ENCODE measurements around the gene SPINT4. TPM values are rescaled to one million over a fixed set of nuclear protein-coding genes. Genes with fewer than 3 reads are reported as not detected.

The SPINT4 gene
- total RNA-seq, 1 experiment from 2014 or later, result not detected

DNA sequence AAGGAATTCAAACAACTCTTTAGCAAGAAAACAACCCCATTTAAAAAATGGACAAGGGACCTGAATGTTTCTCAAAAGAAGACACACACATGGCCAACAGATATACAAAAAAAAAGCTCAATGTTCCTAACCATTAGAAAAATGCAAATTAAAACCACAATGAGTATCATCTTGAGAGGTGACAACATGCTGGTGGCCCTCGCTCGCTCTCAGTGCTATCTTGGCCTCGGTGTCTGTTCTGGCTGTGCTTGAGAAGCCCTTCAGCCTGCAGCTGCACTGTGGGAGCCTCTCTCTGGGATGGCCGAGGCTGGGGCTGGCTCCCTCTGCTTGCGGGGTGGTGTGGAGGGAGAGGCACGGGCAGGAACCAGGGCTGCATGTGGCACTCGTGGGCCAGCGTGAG lies 13.4 kb downstream of the SPINT4 start:
- Mint-ChIP-seq H3K9me3 (ENCODE audit: unreplicated experiment) (peaks cover 32% of the 10 kb centered on the region), H3K36me3 (ENCODE audit: insufficient read depth, unreplicated experiment) (no peaks in the 10 kb centered on the region), H3K4me3 (ENCODE audit: unreplicated experiment) (no peak overlapping the region), H3K4me1 (ENCODE audit: low read depth, unreplicated experiment) (no peaks in the 10 kb centered on the region), H3K27ac (ENCODE audit: unreplicated experiment) (no peak overlapping the region), H3K27me3 (ENCODE audit: insufficient read depth, unreplicated experiment) (peaks cover 2% of the 10 kb centered on the region)
- BruUV-seq (replicated peaks), result no TSS peak
- intact Hi-C loops (cut with micrococcal nuclease; ENCODE audit: unreplicated experiment), result no loop called here
- CTCF ChIA-PET, result no interaction called here
- Histone ChIP-seq H3K4me3 (ENCODE audit: low read depth, low read length) (no peak overlapping the region), H3K36me3 (ENCODE audit: control insufficient read depth, insufficient read depth, low read length) (no peaks in the 10 kb centered on the region), H3K4me1 (no peaks in the 10 kb centered on the region), H3K27me3 (replicated peaks; ENCODE audit: control insufficient read depth, insufficient read depth, low read length) (no peaks in the 10 kb centered on the region), H3K9me3 (peaks cover 39% of the 10 kb centered on the region)
- TF ChIP-seq, protein P1, sequence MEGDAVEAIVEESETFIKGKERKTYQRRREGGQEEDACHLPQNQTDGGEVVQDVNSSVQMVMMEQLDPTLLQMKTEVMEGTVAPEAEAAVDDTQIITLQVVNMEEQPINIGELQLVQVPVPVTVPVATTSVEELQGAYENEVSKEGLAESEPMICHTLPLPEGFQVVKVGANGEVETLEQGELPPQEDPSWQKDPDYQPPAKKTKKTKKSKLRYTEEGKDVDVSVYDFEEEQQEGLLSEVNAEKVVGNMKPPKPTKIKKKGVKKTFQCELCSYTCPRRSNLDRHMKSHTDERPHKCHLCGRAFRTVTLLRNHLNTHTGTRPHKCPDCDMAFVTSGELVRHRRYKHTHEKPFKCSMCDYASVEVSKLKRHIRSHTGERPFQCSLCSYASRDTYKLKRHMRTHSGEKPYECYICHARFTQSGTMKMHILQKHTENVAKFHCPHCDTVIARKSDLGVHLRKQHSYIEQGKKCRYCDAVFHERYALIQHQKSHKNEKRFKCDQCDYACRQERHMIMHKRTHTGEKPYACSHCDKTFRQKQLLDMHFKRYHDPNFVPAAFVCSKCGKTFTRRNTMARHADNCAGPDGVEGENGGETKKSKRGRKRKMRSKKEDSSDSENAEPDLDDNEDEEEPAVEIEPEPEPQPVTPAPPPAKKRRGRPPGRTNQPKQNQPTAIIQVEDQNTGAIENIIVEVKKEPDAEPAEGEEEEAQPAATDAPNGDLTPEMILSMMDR (IDR thresholded peaks at IDR 0.05; ENCODE audit: insufficient read depth in 1 of 2, low read depth in 1 of 2, low read length in 1 of 2, severe bottlenecking in 1 of 2, unreplicated experiment in 1 of 2), result no peak
- no peak for DNase-seq
- POLR2A ChIA-PET, result interaction anchor here (0.6 kb wide), 1 partner anchor 208 kb away, joined by 3 read pairs; no protein-coding TSS in a partner anchor

DNA sequence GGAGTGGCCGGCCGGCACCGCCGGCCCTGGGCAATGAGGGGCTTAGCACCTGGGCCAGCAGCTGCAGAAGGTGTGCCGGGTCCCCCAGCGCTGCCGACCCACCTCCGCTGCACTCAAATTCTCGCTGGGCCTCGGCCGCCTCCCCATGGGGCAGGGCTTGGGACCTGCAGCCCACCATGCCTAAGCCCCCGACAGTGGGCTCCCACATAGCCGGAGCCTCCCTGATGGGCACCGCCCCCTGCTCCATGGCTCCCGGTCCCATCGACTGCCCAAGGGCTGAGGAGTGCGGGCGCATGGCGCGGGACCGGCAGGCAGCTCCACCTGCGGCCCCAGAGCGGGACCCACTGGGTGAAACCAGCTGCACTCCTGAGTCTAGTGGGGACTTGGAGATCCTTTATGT lies 13.8 kb downstream of the SPINT4 start:
- Histone ChIP-seq H3K4me3 (ENCODE audit: low read depth, low read length) (no peak overlapping the region), H3K9me3 (peaks cover 39% of the 10 kb centered on the region), H3K27me3 (replicated peaks; ENCODE audit: control insufficient read depth, insufficient read depth, low read length) (no peaks in the 10 kb centered on the region), H3K4me1 (no peaks in the 10 kb centered on the region), H3K36me3 (ENCODE audit: control insufficient read depth, insufficient read depth, low read length) (no peaks in the 10 kb centered on the region)
- intact Hi-C loops (cut with micrococcal nuclease; ENCODE audit: unreplicated experiment), result no loop called here
- TF ChIP-seq, protein P1 (IDR thresholded peaks at IDR 0.05; ENCODE audit: insufficient read depth in 1 of 2, low read depth in 1 of 2, low read length in 1 of 2, severe bottlenecking in 1 of 2, unreplicated experiment in 1 of 2), result no peak
- Mint-ChIP-seq H3K9me3 (ENCODE audit: unreplicated experiment) (peaks cover 28% of the 10 kb centered on the region), H3K27ac (ENCODE audit: unreplicated experiment) (no peak overlapping the region), H3K4me3 (ENCODE audit: unreplicated experiment) (no peak overlapping the region), H3K36me3 (ENCODE audit: insufficient read depth, unreplicated experiment) (no peaks in the 10 kb centered on the region), H3K4me1 (ENCODE audit: low read depth, unreplicated experiment) (no peaks in the 10 kb centered on the region), H3K27me3 (ENCODE audit: insufficient read depth, unreplicated experiment) (peaks cover 3% of the 10 kb centered on the region)
- BruUV-seq (replicated peaks), result no TSS peak
- ChIA-PET CTCF (no interaction called here), POLR2A (interaction anchor here (0.6 kb wide), 1 partner anchor 209 kb away, joined by 3 read pairs; no protein-coding TSS in a partner anchor)
- DNase-seq, result no peak

DNA sequence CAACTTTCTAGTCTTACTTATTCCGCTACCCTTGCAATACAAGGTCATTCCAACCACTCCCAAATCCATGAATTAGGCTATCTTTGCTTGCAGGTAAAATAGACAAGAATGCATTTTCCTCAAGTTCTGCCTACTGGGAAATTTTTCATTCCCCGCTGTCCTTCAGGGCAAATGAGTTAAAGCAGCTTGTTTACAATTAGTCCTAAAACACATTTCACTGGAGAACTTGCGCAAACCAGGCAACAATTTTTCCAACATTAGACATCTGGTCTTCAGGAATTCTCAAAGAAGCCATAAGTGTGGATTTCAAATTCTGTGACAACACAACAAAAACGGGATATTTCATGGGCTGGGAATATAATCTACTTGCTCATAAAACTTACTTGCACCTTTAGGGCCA lies 20.4 kb downstream of the SPINT4 start:
- ChIA-PET POLR2A (no interaction called here), CTCF (interaction anchor here (1.5 kb wide), 1 partner anchor 113 kb away, joined by 4 read pairs; the partner anchor contains the start of gene WFDC10A)
- Mint-ChIP-seq H3K36me3 (ENCODE audit: insufficient read depth, unreplicated experiment) (no peaks in the 10 kb centered on the region), H3K27me3 (ENCODE audit: insufficient read depth, unreplicated experiment) (peaks cover 12% of the 10 kb centered on the region), H3K4me1 (ENCODE audit: low read depth, unreplicated experiment) (no peaks in the 10 kb centered on the region), H3K9me3 (ENCODE audit: unreplicated experiment) (no peaks in the 10 kb centered on the region), H3K27ac (ENCODE audit: unreplicated experiment) (no peak overlapping the region), H3K4me3 (ENCODE audit: unreplicated experiment) (no peak overlapping the region)
- Histone ChIP-seq H3K27me3 (replicated peaks; ENCODE audit: control insufficient read depth, insufficient read depth, low read length) (no peaks in the 10 kb centered on the region), H3K9me3 (no peaks in the 10 kb centered on the region), H3K4me3 (ENCODE audit: low read depth, low read length) (no peak overlapping the region), H3K36me3 (ENCODE audit: control insufficient read depth, insufficient read depth, low read length) (no peaks in the 10 kb centered on the region), H3K4me1 (no peaks in the 10 kb centered on the region)
- TF ChIP-seq, protein P1 (IDR thresholded peaks at IDR 0.05; ENCODE audit: insufficient read depth in 1 of 2, low read depth in 1 of 2, low read length in 1 of 2, severe bottlenecking in 1 of 2, unreplicated experiment in 1 of 2), result no peak
- no TSS peak for BruUV-seq (replicated peaks)
- intact Hi-C loops (cut with micrococcal nuclease; ENCODE audit: unreplicated experiment), result loop anchor here (10.0 kb wide), 1 partner anchor 118 kb away; the partner anchor contains the start of gene WFDC10A
- DNase-seq, result no peak
